Left kidney (tissue), 8 donors: ENCODE results near the gene SGMS1. TPM values are rescaled to one million over a fixed set of nuclear protein-coding genes. Genes with fewer than 3 reads are reported as not detected.
A peak's percentile ranks its signal among the peaks of the same experiment; 100 is the strongest.
"Not testable (repeated sequence)": the region's sequence is repeated elsewhere in the genome, so short reads cannot be mapped to it uniquely, and the experiment has no call there.

Source experiments
- DNase-seq: peaks from one replicate; pipeline ENCODE4 v3.0.0-alpha.2; 2013
- long read RNA-seq, 8 donors: transcript quantifications; one replicate each; lab custom pipeline, GENCODE V29; 2026
- polyA plus RNA-seq: library from polyadenylated mRNA; unstranded; fragments of 120-200 nt; gene quantifications from one replicate; pipeline ENCODE4 v1.2.1, GENCODE V29; 2013; ENCODE audit not compliant: insufficient read length

The SGMS1 gene
- polyA plus RNA-seq: 51.9 TPM
- long read RNA-seq, donor 1, partial matches to known transcripts: 16 of 24 reads
- long read RNA-seq, donor 1, other reads (novel, unspliced or antisense): 0 of 24 reads
- long read RNA-seq, donor 2, partial matches to known transcripts: 0 of 9 reads
- long read RNA-seq, donor 2, other reads (novel, unspliced or antisense): 5 of 9 reads
- long read RNA-seq, donor 3, partial matches to known transcripts: 5 of 16 reads
- long read RNA-seq, donor 3, other reads (novel, unspliced or antisense): 6 of 16 reads
- long read RNA-seq, donor 4, partial matches to known transcripts: 0 of 1 reads
- long read RNA-seq, donor 4, other reads (novel, unspliced or antisense): 0 of 1 reads
- long read RNA-seq, donor 5, transcript SGMS1-202 (11 exons, 3,744 nt): major isoform, 10 of 25 reads
- long read RNA-seq, donor 5, partial matches to known transcripts: 5 of 25 reads
- long read RNA-seq, donor 5, other reads (novel, unspliced or antisense): 8 of 25 reads
- long read RNA-seq, donor 6, partial matches to known transcripts: 8 of 13 reads
- long read RNA-seq, donor 6, other reads (novel, unspliced or antisense): 0 of 13 reads
- long read RNA-seq, donor 7, transcript SGMS1-202 (11 exons, 3,744 nt): major isoform, 7 of 33 reads
- long read RNA-seq, donor 7, partial matches to known transcripts: 14 of 33 reads
- long read RNA-seq, donor 7, other reads (novel, unspliced or antisense): 10 of 33 reads
- long read RNA-seq, donor 8, partial matches to known transcripts: 0 of 2 reads
- long read RNA-seq, donor 8, other reads (novel, unspliced or antisense): 0 of 2 reads

- DNase-seq: peak; percentile 83
These were observed at the start of gene SGMS1 for GRCh38 chr10:50623663-50624412. Gene SGMS1, minus strand, starts transcription at chr10:50623956. Its CDS starts 279,842 bp downstream, at chr10:50344114.

- DNase-seq: not testable (repeated sequence)
These were observed 48.4 kb upstream of the SGMS1 start for GRCh38 chr10:50672152-50672551.

- not testable (repeated sequence) for DNase-seq
These were observed 47.9 kb upstream of the SGMS1 start for GRCh38 chr10:50671645-50672044.

- DNase-seq: not testable (repeated sequence)
These were observed 46.2 kb upstream of the SGMS1 start for GRCh38 chr10:50669957-50670356.

- not testable (repeated sequence) for DNase-seq
These were observed 43.6 kb upstream of the SGMS1 start for GRCh38 chr10:50667353-50667752.

- DNase-seq: not testable (repeated sequence)
These were observed 38.7 kb upstream of the SGMS1 start for GRCh38 chr10:50662420-50662819.

- not testable (repeated sequence) for DNase-seq
These were observed 37.8 kb upstream of the SGMS1 start for GRCh38 chr10:50661563-50661962.

- DNase-seq: not testable (repeated sequence)
These were observed 36.3 kb upstream of the SGMS1 start for GRCh38 chr10:50659865-50660730.

- DNase-seq: not testable (repeated sequence)
These were observed 35.5 kb upstream of the SGMS1 start for GRCh38 chr10:50659016-50659864.

- DNase-seq: no peak
These were observed 34.4 kb upstream of the SGMS1 start for GRCh38 chr10:50658165-50658564.

GRCh38 chr10:50653758-50654157 is 30.0 kb upstream of the SGMS1 start:
- DNase-seq: no peak

- no peak for DNase-seq
These were observed 29.4 kb upstream of the SGMS1 start for GRCh38 chr10:50653142-50653541.

GRCh38 chr10:50651808-50652207 is 28.1 kb upstream of the SGMS1 start:
- no peak for DNase-seq

- DNase-seq: no peak
These were observed 26.7 kb upstream of the SGMS1 start for GRCh38 chr10:50650481-50650880.

- no peak for DNase-seq
These were observed 25.1 kb upstream of the SGMS1 start for GRCh38 chr10:50648935-50649227.

- no peak for DNase-seq
These were observed 24.6 kb upstream of the SGMS1 start for GRCh38 chr10:50648089-50648934.

GRCh38 chr10:50647350-50647749 is 23.6 kb upstream of the SGMS1 start:
- DNase-seq: not testable (repeated sequence)

- DNase-seq: no peak
These were observed 21.5 kb upstream of the SGMS1 start for GRCh38 chr10:50645236-50645635.

GRCh38 chr10:50641626-50642025 is 17.9 kb upstream of the SGMS1 start:
- no peak for DNase-seq

- DNase-seq: no peak
These were observed 16.5 kb upstream of the SGMS1 start for GRCh38 chr10:50640238-50640637.
